B cell (primary cell): Measurements from ENCODE around the gene PHLDB2.

Experiments
- CTCF ChIP-seq: fragments of 200-600 bp; IDR thresholded peaks from one replicate; pipeline ENCODE4 v1.8.0; 2022; ENCODE audit warnings: antibody characterized with exemption, mild to moderate bottlenecking
- EZH2 ChIP-seq: IDR thresholded peaks from 2 replicates; pipeline ENCODE4 v1.6.1; 2012; ENCODE audit warnings: borderline replicate concordance, low read depth, mild to moderate bottlenecking, moderate library complexity, low read length; ENCODE audit not compliant: insufficient read depth, poor library complexity, severe bottlenecking

GRCh38 chr3:112010636-112011035 is 151.6 kb downstream of the PHLDB2 start:
- TF ChIP-seq CTCF, result no peak
- TF ChIP-seq EZH2, result no peak
